Astrocyte of the spinal cord (primary cell): ENCODE measurements around the gene TBC1D13.
A peak's percentile ranks its signal among the peaks of the same experiment; 100 is the strongest.

Experiments
- DNase-seq: peaks from one replicate; pipeline ENCODE4 v3.0.0; 2011; ENCODE audit warnings: low read depth, low spot score
- H3K4me3 ChIP-seq: 2 replicates; pipeline ENCODE4 v1.5.1; 2011; ENCODE audit warnings: low read depth, mild to moderate bottlenecking, low read length, moderate library complexity
- CTCF ChIP-seq: IDR thresholded peaks from 2 replicates; pipeline ENCODE4 v1.5.1; 2012; ENCODE audit warnings: low read depth, mild to moderate bottlenecking, low read length, inconsistent platforms
- in situ Hi-C: cut with HindIII; loops from 2 replicates; pipeline ENCODE4 v1.10.0; 2017; ENCODE audit warnings: low sequenced_read_pairs

The TBC1D13 gene

GRCh38 chr9:128757602-128758001, 29.5 kb upstream of the TBC1D13 start:
- no peak overlapping the region for H3K4me3 ChIP-seq
- in situ Hi-C loops: no loop called here
- no peak for TF ChIP-seq CTCF
- DNase-seq: no peak

GRCh38 chr9:128762671-128763449, 24.2 kb upstream of the TBC1D13 start:
- no peak for TF ChIP-seq CTCF

GRCh38 chr9:128764361-128764760, 22.7 kb upstream of the TBC1D13 start:
- in situ Hi-C loops: no loop called here
- TF ChIP-seq CTCF: no peak

More at GRCh38 chr9:128762671-128763449, 24.2 kb upstream of the TBC1D13 start:
- DNase-seq: no peak
- in situ Hi-C loops: no loop called here
- no peak overlapping the region for H3K4me3 ChIP-seq

DNA sequence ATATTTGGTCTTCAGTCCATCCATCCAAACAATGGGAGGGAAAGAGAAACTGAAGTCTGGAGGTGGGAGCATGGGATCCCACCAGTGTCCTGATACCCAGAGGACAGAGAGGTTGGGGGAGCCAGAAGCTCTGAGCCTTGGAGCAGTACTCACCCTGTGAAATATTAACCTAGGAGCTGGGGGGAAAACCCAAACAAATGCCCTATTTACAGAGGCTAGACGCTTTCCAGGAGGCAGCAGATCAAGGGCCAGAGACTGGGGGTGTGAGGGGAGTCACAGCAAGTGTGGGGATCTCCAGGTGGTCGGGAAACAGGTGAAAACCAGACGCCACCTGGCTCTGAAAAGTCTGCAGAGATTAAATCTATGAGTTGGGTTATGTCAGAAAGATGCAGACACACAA, 21.6 kb upstream of the TBC1D13 start:
- no peak for DNase-seq
- in situ Hi-C loops: no loop called here
- no peak for TF ChIP-seq CTCF
- no peak overlapping the region for H3K4me3 ChIP-seq

More at GRCh38 chr9:128764361-128764760, 22.7 kb upstream of the TBC1D13 start:
- no peak overlapping the region for H3K4me3 ChIP-seq
- DNase-seq: no peak

DNA sequence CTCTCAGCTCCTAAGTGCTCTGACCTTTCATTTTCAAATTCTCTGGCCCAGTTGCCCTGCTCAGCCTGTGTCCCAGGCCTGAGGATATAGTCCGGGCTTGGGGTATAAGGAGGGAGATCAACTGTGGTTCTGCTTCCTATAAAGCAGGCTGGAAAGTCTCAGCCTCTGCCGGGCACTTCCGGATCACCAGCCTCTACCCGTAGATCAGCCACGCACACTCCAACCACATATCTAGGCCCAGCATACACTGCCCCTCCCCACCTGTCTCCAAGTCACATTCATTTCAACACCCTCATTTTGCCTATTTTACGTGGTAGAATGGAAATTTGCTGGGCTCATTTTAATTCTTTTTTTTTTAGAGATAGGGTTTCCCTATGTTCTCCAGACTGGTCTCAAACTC, 18.4 kb upstream of the TBC1D13 start:
- no peak overlapping the region for H3K4me3 ChIP-seq
- no peak for TF ChIP-seq CTCF
- in situ Hi-C loops: no loop called here
- no peak for DNase-seq

DNA sequence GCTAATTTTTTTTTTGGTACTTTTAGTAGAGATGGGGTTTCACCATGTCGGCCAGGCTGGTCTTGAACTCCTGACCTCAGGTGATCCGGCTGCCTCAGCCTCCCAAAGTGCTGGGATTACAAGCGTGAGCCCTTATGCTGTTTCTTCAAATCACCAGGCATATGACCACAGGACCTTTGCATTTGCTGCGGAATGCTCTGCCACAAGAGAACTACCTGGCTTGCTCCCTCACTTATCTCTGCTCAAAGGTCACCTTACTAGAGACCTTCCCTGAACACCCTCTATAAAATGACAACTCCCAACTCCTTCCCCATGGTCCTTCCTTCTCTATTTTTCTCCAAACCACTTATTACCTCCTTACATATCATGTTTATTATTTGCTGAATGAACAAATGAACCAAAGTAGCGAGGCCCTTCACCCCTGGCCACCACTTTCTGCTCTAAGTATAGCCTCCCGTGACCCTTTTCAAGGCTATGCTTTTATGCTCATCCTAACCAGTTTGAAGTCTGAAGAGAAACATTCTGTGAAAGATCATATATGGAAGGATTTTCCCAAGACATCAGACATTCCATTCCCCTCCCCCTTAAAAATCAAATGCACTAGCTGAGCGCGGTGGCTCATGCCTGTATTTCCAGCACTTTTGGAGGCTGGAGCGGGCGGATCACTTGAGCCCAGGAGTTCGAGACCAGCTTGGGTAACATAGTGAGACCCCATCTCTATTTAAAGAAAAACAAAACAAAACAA, 16.6 kb upstream of the TBC1D13 start:
- in situ Hi-C loops: no loop called here
- peak overlapping the region; percentile 72 for H3K4me3 ChIP-seq
- DNase-seq: no peak
- no peak for TF ChIP-seq CTCF
